Measurements from ENCODE around the gene CATSPER1.

The CATSPER1 gene

DNA sequence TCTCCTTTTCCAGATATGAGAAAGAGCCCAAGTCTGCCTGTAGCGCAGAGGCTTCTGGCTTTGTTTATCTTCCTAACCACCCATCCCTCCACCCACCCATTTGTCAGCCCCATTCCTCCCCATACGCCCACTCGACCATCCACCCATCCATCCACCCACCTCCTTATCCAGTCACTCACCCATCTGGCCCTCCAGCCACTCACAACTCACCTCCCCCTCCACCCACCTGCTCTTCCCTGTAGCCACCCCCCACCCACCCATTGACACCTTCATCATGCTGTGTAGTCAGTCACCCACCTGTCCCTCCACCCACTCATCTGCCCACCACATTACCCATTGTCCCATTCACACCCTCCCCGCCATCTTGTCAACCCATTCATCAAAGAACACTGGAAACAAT is 9.0 kb downstream of the CATSPER1 start:
- FAIRE-seq (no peak), DNase-seq (ENCODE audit: insufficient read length, low spot score) (no peak)
- TF ChIP-seq, protein P1, sequence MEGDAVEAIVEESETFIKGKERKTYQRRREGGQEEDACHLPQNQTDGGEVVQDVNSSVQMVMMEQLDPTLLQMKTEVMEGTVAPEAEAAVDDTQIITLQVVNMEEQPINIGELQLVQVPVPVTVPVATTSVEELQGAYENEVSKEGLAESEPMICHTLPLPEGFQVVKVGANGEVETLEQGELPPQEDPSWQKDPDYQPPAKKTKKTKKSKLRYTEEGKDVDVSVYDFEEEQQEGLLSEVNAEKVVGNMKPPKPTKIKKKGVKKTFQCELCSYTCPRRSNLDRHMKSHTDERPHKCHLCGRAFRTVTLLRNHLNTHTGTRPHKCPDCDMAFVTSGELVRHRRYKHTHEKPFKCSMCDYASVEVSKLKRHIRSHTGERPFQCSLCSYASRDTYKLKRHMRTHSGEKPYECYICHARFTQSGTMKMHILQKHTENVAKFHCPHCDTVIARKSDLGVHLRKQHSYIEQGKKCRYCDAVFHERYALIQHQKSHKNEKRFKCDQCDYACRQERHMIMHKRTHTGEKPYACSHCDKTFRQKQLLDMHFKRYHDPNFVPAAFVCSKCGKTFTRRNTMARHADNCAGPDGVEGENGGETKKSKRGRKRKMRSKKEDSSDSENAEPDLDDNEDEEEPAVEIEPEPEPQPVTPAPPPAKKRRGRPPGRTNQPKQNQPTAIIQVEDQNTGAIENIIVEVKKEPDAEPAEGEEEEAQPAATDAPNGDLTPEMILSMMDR (IDR thresholded peaks at IDR 0.05; ENCODE audit: insufficient read depth, missing control alignments), result no peak

DNA sequence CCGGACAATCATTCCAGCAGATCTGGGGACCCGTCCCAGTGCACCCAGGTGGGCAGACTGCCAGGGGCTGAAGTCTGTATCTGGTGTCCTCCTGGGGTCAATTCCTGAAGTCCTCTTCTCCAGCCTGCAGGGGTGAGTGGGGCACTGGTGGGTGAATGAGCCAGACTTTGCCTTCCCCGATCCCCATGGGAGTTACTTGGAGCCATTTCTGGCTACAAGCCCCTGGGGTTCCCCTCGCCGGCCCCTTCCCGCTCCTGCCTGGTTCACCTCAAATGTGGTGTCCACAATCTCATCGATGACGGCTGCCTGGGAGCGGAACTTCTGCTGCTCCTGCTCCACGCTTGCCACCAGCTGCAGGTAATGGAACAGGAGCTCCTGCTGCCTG is 9.5 kb downstream of the CATSPER1 start:
- FAIRE-seq (no peak), DNase-seq (ENCODE audit: insufficient read length, low spot score) (no peak)
- TF ChIP-seq, protein P1 (IDR thresholded peaks at IDR 0.05; ENCODE audit: insufficient read depth, missing control alignments), result no peak

DNA sequence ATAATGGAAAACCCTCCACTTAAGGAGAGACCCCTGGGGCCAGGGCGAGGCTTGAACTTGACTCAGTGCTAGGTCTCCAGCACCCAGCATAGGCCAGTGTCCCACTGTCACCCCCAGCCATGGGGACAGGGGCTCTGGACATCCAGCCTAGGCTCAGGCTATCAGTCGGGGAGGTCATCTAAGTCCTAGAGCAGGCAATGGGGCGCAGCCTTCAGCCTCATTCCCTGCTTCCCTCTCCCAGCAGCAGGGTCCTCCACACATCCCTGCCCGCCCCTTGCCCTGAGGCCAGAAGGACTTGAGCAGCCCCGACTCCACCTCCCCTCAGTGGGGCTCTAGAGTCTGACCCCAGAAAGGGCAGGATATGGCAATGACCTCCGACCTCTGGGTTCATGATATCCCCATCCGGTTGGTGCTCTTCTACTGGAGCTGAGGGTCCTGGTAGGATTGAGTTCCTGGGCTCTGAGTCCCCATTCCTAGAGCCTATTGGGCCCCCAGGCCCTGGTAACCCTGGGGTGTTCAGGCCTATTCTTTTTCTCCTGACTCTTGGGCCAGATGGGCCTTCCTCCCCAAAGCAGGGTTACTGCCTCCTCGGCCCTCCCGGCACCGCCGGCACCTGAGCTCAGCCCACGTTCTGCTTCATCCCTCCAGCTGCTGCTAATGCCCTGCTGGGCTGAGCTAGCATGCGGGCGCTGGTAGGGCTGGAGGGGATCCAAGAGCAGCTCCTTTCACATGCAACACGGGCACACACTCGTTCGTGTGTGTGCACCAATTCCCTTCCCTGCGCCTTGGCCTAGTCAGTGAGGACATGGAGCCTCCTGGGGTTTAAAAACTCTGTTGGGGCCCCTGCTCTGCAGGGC is 10.1 kb downstream of the CATSPER1 start:
- TF ChIP-seq, protein P1 (IDR thresholded peaks at IDR 0.05; ENCODE audit: insufficient read depth, missing control alignments), result no peak
- DNase-seq (ENCODE audit: insufficient read length, low spot score) (no peak), FAIRE-seq (no peak)

DNA sequence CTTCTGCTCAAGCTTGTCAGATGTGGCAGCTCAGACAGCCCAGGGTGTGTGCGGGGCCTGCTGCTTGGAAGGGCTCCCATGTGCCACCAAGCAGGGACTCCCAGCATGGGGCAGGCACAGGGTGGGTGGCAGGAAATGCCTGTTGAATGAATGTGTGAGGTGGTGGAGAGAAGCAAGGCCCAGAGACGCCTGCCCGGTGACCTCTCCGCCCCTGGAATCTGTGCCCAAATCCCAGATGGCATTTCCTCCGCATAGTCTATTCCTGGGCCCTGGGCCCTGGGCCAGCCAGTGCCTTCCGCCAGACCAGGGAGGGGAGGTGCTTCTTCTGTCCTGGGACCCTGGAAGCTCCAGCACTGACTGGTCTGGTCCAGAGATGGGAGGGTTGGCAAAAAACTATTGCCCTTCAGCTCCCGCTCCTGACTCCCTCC is 10.8 kb downstream of the CATSPER1 start:
- no peak for DNase-seq (ENCODE audit: insufficient read length, low spot score)
- TF ChIP-seq, protein P1 (IDR thresholded peaks at IDR 0.05; ENCODE audit: insufficient read depth, missing control alignments), result no peak
- FAIRE-seq, result no peak

DNA sequence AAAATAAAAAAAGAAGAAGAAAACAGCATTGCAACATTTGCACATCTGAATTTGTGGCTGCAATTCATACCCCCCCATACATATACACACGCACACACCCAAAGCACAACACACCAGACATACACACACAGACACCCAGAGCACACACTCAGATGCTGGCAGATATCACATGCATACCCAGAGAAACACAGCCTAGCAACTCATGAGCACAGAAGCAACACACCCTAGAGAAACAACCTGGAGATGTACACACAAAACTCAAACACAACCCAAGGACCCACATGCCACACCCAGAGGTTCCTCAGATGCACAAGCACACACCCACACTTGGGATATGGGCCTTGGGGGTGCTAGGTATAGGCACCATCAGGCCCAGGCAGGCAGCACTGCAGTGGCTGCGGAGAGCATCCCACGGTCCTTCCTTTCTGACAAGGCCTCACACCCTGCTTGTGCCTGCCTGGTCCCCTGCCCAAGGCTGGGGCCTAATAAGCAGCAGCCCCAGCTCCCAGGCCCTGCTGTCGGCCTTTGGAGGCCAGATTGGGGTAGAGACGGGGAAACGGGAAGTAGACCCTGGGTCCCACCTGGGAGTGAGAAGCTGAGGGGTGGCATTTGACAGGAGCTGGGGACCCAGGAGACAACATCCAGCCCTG is 11.3 kb downstream of the CATSPER1 start:
- DNase-seq (ENCODE audit: insufficient read length, low spot score) (no peak), FAIRE-seq (no peak)
- TF ChIP-seq, protein P1 (IDR thresholded peaks at IDR 0.05; ENCODE audit: insufficient read depth, missing control alignments), result no peak

DNA sequence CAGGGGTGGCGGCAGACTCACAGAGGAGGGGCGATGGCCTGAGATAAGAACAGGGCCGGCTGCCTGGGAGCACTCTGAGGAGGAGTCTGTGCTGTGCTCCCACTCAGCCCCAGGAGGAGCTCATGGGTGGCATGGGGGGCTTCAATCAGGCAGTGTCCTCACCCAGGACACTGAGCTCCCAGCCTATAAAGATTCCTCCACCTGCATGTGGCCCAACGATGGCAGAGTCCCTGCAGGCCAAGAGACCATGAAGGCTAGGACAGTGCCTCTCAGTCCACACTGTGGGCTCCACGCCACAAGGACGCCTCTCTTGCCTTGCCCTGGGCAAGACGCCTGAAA is 12.5 kb downstream of the CATSPER1 start:
- TF ChIP-seq, protein P1 (IDR thresholded peaks at IDR 0.05; ENCODE audit: insufficient read depth, missing control alignments), result no peak
- DNase-seq (ENCODE audit: insufficient read length, low spot score) (no peak), FAIRE-seq (no peak)

Measured in D721Med (cell line).